Thoracic aorta (tissue), 2 donors: ENCODE measurements around the gene TRIM7. TPM values are rescaled to one million over a fixed set of nuclear protein-coding genes. Genes with fewer than 3 reads are reported as not detected.

ENCODE experiments used
- ATAC-seq: fragments of 150-250 bp; one replicate; pipeline ENCODE4 v1.8.0; 2017; ENCODE audit warnings: low read depth; ENCODE audit not compliant: insufficient number of reproducible peaks, low FRiP score
- DNase-seq: peaks from one replicate; pipeline ENCODE4 v3.0.0-alpha.2; 2020; ENCODE audit warnings: low spot score
- H3K27ac ChIP-seq, 2 donors: fragments of 200-600 bp; sonication (generic); 1 replicate in 1 of 2; 2 replicates in 1 of 2; pipeline ENCODE4 v1.5.1; 2016; ENCODE audit warnings: mild to moderate bottlenecking in 2 of 2, moderate library complexity in 2 of 2
- H3K27me3 ChIP-seq: fragments of 200-600 bp; sonication (generic); replicated peaks from 2 replicates; pipeline ENCODE4 v1.6.0; 2016; ENCODE audit warnings: mild to moderate bottlenecking; ENCODE audit not compliant: insufficient read depth
- H3K36me3 ChIP-seq: fragments of 200-600 bp; sonication (generic); one replicate; pipeline ENCODE4 v1.5.1; 2016
- H3K4me1 ChIP-seq, 2 donors: fragments of 200-600 bp; sonication (generic); 1 replicate in 1 of 2; 2 replicates in 1 of 2; pipeline versions ENCODE4 v1.5.1 to v1.6.0; 2016; ENCODE audit warnings: low read depth in 2 of 2, mild to moderate bottlenecking in 1 of 2; ENCODE audit not compliant: control insufficient read depth in 1 of 2
- H3K4me3 ChIP-seq: fragments of 200-600 bp; sonication (generic); 2 replicates; pipeline ENCODE4 v1.5.1; 2016; ENCODE audit warnings: mild to moderate bottlenecking
- H3K9me3 ChIP-seq: fragments of 200-600 bp; sonication (generic); 2 replicates; pipeline ENCODE4 v1.5.1; 2016
- total RNA-seq, 2 donors: library from RNA; depleted of rRNA; stranded (reverse); fragments of >200 nt; gene quantifications; one replicate each; pipeline versions ENCODE4 v1.1.0 to v1.2.3, GENCODE V29; 2016
- TF ChIP-seq, protein P1 (sequence below): fragments of 200-600 bp; sonication (generic); IDR thresholded peaks from one replicate; pipeline ENCODE4 v1.5.1; 2019; ENCODE audit warnings: antibody characterized with exemption

The TRIM7 gene
- total RNA-seq, 2 donors from 2014 or later = 11.4 to 14.7 TPM

- no peaks in the 10 kb centered on the region for H3K9me3 ChIP-seq
- no peak overlapping the region for H3K4me3 ChIP-seq
- TF ChIP-seq, protein P1, sequence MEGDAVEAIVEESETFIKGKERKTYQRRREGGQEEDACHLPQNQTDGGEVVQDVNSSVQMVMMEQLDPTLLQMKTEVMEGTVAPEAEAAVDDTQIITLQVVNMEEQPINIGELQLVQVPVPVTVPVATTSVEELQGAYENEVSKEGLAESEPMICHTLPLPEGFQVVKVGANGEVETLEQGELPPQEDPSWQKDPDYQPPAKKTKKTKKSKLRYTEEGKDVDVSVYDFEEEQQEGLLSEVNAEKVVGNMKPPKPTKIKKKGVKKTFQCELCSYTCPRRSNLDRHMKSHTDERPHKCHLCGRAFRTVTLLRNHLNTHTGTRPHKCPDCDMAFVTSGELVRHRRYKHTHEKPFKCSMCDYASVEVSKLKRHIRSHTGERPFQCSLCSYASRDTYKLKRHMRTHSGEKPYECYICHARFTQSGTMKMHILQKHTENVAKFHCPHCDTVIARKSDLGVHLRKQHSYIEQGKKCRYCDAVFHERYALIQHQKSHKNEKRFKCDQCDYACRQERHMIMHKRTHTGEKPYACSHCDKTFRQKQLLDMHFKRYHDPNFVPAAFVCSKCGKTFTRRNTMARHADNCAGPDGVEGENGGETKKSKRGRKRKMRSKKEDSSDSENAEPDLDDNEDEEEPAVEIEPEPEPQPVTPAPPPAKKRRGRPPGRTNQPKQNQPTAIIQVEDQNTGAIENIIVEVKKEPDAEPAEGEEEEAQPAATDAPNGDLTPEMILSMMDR = no peak
- H3K27me3 ChIP-seq = no peaks in the 10 kb centered on the region
- DNase-seq (no peak), ATAC-seq (no peak)
- peaks cover 2 to 5% of the 10 kb centered on the region in 2 donors for H3K4me1 ChIP-seq
- H3K36me3 ChIP-seq = no peaks in the 10 kb centered on the region
- no peak overlapping the region for H3K27ac ChIP-seq
These were observed 7.6 kb downstream of the TRIM7 start for GRCh38 chr5:181197326-181197951.

- no peaks in the 10 kb centered on the region for H3K27me3 ChIP-seq
- no peaks in the 10 kb centered on the region for H3K9me3 ChIP-seq
- no peak for DNase-seq
- TF ChIP-seq, protein P1 = no peak
- H3K4me1 ChIP-seq = peaks cover 4 to 8% of the 10 kb centered on the region in 2 donors
- no peak overlapping the region for H3K27ac ChIP-seq
- no peak for ATAC-seq
- H3K36me3 ChIP-seq = no peaks in the 10 kb centered on the region
- no peak overlapping the region for H3K4me3 ChIP-seq
These were observed 9.7 kb downstream of the TRIM7 start for GRCh38 chr5:181195249-181195761.

GRCh38 chr5:181194489-181195248 lies 10.3 kb downstream of the TRIM7 start:
- TF ChIP-seq, protein P1 = no peak

GRCh38 chr5:181193656-181194055 lies 11.3 kb downstream of the TRIM7 start:
- DNase-seq = no peak
- no peak overlapping the region for H3K27ac ChIP-seq
- peaks cover 4 to 8% of the 10 kb centered on the region in 2 donors for H3K4me1 ChIP-seq
- no peak for ATAC-seq
- no peaks in the 10 kb centered on the region for H3K36me3 ChIP-seq
- no peak overlapping the region for H3K4me3 ChIP-seq
- no peaks in the 10 kb centered on the region for H3K27me3 ChIP-seq
- TF ChIP-seq, protein P1 = no peak
- no peaks in the 10 kb centered on the region for H3K9me3 ChIP-seq

More at GRCh38 chr5:181194489-181195248, 10.3 kb downstream of the TRIM7 start:
- DNase-seq (no peak), ATAC-seq (no peak)
- Histone ChIP-seq H3K27me3 (no peaks in the 10 kb centered on the region), H3K9me3 (no peaks in the 10 kb centered on the region), H3K36me3 (no peaks in the 10 kb centered on the region), H3K27ac (no peak overlapping the region), H3K4me3 (no peak overlapping the region), H3K4me1 (peaks cover 4 to 8% of the 10 kb centered on the region in 2 donors)

GRCh38 chr5:181192337-181193046 lies 12.5 kb downstream of the TRIM7 start:
- Histone ChIP-seq H3K9me3 (no peaks in the 10 kb centered on the region), H3K4me1 (peaks cover 4 to 8% of the 10 kb centered on the region in 2 donors), H3K27me3 (no peaks in the 10 kb centered on the region), H3K4me3 (peak overlapping the region; percentile 99), H3K27ac (peak overlapping the region; percentile 83 to 94), H3K36me3 (no peaks in the 10 kb centered on the region)
- ATAC-seq = no peak
- DNase-seq = no peak
- TF ChIP-seq, protein P1 = no peak
